ENCODE measurements around the gene DCTN2. TPM values are rescaled to one million over a fixed set of nuclear protein-coding genes. Genes with fewer than 3 reads are reported as not detected.

Gene DCTN2
- polyA plus RNA-seq, 1 donor from 2014 or later, result 369 TPM

- H3K4me3 ChIP-seq (ENCODE audit: low read length), result no peak overlapping the region
- peaks cover 6% of the 10 kb centered on the region for H3K79me2 ChIP-seq (replicated peaks; ENCODE audit: insufficient read depth, low read length)
- H2AFZ ChIP-seq (ENCODE audit: low read depth, low read length), result no peak overlapping the region
- H3K9ac ChIP-seq (ENCODE audit: low read length), result no peak overlapping the region
- no peaks in the 10 kb centered on the region for H4K20me1 ChIP-seq (ENCODE audit: insufficient read depth)
- H3K27ac ChIP-seq (ENCODE audit: low read length), result no peak overlapping the region
- no peaks in the 10 kb centered on the region for H3K9me3 ChIP-seq (ENCODE audit: low read length)
- no peaks in the 10 kb centered on the region for H3F3A ChIP-seq (ENCODE audit: insufficient read depth, low read length, poor library complexity, severe bottlenecking)
- no peak overlapping the region for H3K4me2 ChIP-seq (ENCODE audit: low read length)
- no peaks in the 10 kb centered on the region for H3K9me2 ChIP-seq (ENCODE audit: insufficient read depth, low read length)
- H3K36me3 ChIP-seq (ENCODE audit: insufficient read depth, low read length), result no peaks in the 10 kb centered on the region
- TF ChIP-seq REST (IDR thresholded peaks at IDR 0.05; ENCODE audit: borderline replicate concordance) (no peak), EP300 (conservative IDR thresholded peaks at IDR 0.05; ENCODE audit: poor library complexity, severe bottlenecking) (no peak)
- H3K27me3 ChIP-seq (ENCODE audit: insufficient read depth, low read depth, low read length), result no peaks in the 10 kb centered on the region
Measured at GRCh38 chr12:57531836-57532235, 15.2 kb downstream of the DCTN2 start.

GRCh38 chr12:57530396-57531142 is 16.4 kb downstream of the DCTN2 start:
- H3K27me3 ChIP-seq (ENCODE audit: insufficient read depth, low read depth, low read length), result no peaks in the 10 kb centered on the region
- H3K4me2 ChIP-seq (ENCODE audit: low read length), result no peak overlapping the region
- H4K20me1 ChIP-seq (ENCODE audit: insufficient read depth), result no peaks in the 10 kb centered on the region
- H2AFZ ChIP-seq (ENCODE audit: low read depth, low read length), result no peak overlapping the region
- no peaks in the 10 kb centered on the region for H3F3A ChIP-seq (ENCODE audit: insufficient read depth, low read length, poor library complexity, severe bottlenecking)
- H3K9me2 ChIP-seq (ENCODE audit: insufficient read depth, low read length), result no peaks in the 10 kb centered on the region
- no peak overlapping the region for H3K4me3 ChIP-seq (ENCODE audit: low read length)
- no peaks in the 10 kb centered on the region for H3K36me3 ChIP-seq (ENCODE audit: insufficient read depth, low read length)
- peaks cover 15% of the 10 kb centered on the region for H3K79me2 ChIP-seq (replicated peaks; ENCODE audit: insufficient read depth, low read length)
- no peak for TF ChIP-seq EZH2 (IDR thresholded peaks at IDR 0.05; ENCODE audit: borderline replicate concordance, insufficient read depth, low read length, poor library complexity, severe bottlenecking)
- no peak for TF ChIP-seq TAF1 (IDR thresholded peaks at IDR 0.05; ENCODE audit: low read depth)
- no peak for TF ChIP-seq REST (IDR thresholded peaks at IDR 0.05; ENCODE audit: borderline replicate concordance)
- no peak for TF ChIP-seq SMC3 (conservative IDR thresholded peaks at IDR 0.05; ENCODE audit: poor library complexity)
- no peak for TF ChIP-seq RAD21 (conservative IDR thresholded peaks at IDR 0.05)
- TF ChIP-seq POLR2AphosphoS5 (IDR thresholded peaks at IDR 0.05), result no peak
- TF ChIP-seq MXI1 (conservative IDR thresholded peaks at IDR 0.05; ENCODE audit: poor library complexity, severe bottlenecking), result no peak
- no peak for TF ChIP-seq EP300 (conservative IDR thresholded peaks at IDR 0.05; ENCODE audit: poor library complexity, severe bottlenecking)
- no peak for TF ChIP-seq CTCF (IDR thresholded peaks at IDR 0.05; ENCODE audit: poor library complexity, severe bottlenecking)
- no peak overlapping the region for H3K9ac ChIP-seq (ENCODE audit: low read length)
- H3K9me3 ChIP-seq (ENCODE audit: low read length), result no peaks in the 10 kb centered on the region
- H3K27ac ChIP-seq (ENCODE audit: low read length), result no peak overlapping the region

Data from neural cell (in vitro differentiated cells).